ENCODE measurements around the gene SNRNP70. TPM values are rescaled to one million over a fixed set of nuclear protein-coding genes. Genes with fewer than 3 reads are reported as not detected.

The SNRNP70 gene
- total and polyA plus RNA-seq, 2 of the 13 experiments (the other 11 are each of a cell fraction or from before 2014, with no cell fraction given), result 150 to 210 TPM

GRCh38 chr19:49127674-49128544, 42.7 kb downstream of the SNRNP70 start (continued):
- TF ChIP-seq MXI1 (IDR thresholded peaks at IDR 0.05; ENCODE audit: borderline replicate concordance, low read depth, low read length), result peak; percentile 86; the same call in 2 of the 3 replicates
- TF ChIP-seq ATRX (CRISPR knock-in tag; IDR thresholded peaks at IDR 0.05; ENCODE audit: borderline replicate concordance), result peak; percentile 84; the same call in 1 of the 2 replicates
- TF ChIP-seq CREB1 (IDR thresholded peaks at IDR 0.05), result no peak
- TF ChIP-seq CREB1 (CRISPR knock-in tag; IDR thresholded peaks at IDR 0.05), result no peak
- TF ChIP-seq, protein P1, sequence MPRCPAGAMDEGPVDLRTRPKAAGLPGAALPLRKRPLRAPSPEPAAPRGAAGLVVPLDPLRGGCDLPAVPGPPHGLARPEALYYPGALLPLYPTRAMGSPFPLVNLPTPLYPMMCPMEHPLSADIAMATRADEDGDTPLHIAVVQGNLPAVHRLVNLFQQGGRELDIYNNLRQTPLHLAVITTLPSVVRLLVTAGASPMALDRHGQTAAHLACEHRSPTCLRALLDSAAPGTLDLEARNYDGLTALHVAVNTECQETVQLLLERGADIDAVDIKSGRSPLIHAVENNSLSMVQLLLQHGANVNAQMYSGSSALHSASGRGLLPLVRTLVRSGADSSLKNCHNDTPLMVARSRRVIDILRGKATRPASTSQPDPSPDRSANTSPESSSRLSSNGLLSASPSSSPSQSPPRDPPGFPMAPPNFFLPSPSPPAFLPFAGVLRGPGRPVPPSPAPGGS (CRISPR knock-in tag; IDR thresholded peaks at IDR 0.05), result peak; percentile 99
- peak; percentile 97 for TF ChIP-seq ZBTB7A (CRISPR knock-in tag; IDR thresholded peaks at IDR 0.05)
- peak; percentile 95 for TF ChIP-seq ETV6 (CRISPR knock-in tag; conservative IDR thresholded peaks at IDR 0.05)
- peak; percentile 50; the same call in 1 of the 2 replicates for TF ChIP-seq PAXIP1 (CRISPR knock-in tag; conservative IDR thresholded peaks at IDR 0.05)
- peak; percentile 96 for TF ChIP-seq THAP7 (CRISPR knock-in tag; IDR thresholded peaks at IDR 0.05)
- TF ChIP-seq ZNF614 (CRISPR knock-in tag; IDR thresholded peaks at IDR 0.05; ENCODE audit: borderline replicate concordance), result peak; percentile 95; the same call in 1 of the 2 replicates
- no peak for TF ChIP-seq PHB2 (IDR thresholded peaks at IDR 0.05; ENCODE audit: partially characterized antibody)
- 0 out of 2 replicates have a peak, but pooled peaks have one; percentile 63 for TF ChIP-seq RELA (CRISPR knock-in tag; IDR thresholded peaks at IDR 0.05)
- TF ChIP-seq, protein P2, sequence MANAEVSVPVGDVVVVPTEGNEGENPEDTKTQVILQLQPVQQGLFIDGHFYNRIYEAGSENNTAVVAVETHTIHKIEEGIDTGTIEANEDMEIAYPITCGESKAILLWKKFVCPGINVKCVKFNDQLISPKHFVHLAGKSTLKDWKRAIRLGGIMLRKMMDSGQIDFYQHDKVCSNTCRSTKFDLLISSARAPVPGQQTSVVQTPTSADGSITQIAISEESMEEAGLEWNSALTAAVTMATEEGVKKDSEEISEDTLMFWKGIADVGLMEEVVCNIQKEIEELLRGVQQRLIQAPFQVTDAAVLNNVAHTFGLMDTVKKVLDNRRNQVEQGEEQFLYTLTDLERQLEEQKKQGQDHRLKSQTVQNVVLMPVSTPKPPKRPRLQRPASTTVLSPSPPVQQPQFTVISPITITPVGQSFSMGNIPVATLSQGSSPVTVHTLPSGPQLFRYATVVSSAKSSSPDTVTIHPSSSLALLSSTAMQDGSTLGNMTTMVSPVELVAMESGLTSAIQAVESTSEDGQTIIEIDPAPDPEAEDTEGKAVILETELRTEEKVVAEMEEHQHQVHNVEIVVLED (CRISPR knock-in tag; IDR thresholded peaks at IDR 0.05; ENCODE audit: borderline replicate concordance), result peak; percentile 72
- peak; percentile 74; the same call in 1 of the 2 replicates for TF ChIP-seq KDM1A (CRISPR knock-in tag; IDR thresholded peaks at IDR 0.05)
- no peak for TF ChIP-seq GTF3A (CRISPR knock-in tag; conservative IDR thresholded peaks at IDR 0.05)
- TF ChIP-seq ZNF788 (CRISPR knock-in tag; IDR thresholded peaks at IDR 0.05; ENCODE audit: borderline replicate concordance), result peak; percentile 92; the same call in 1 of the 2 replicates
- TF ChIP-seq BRD4 (CRISPR knock-in tag; IDR thresholded peaks at IDR 0.05), result peak; percentile 79; the same call in 1 of the 2 replicates
- TF ChIP-seq ZNF678 (CRISPR knock-in tag; IDR thresholded peaks at IDR 0.05), result peak; percentile 98; the same call in 1 of the 2 replicates
- no peak for TF ChIP-seq AGO2 (optimal IDR thresholded peaks at IDR 0.05; ENCODE audit: low read depth, low read length)
- TF ChIP-seq, protein P3, sequence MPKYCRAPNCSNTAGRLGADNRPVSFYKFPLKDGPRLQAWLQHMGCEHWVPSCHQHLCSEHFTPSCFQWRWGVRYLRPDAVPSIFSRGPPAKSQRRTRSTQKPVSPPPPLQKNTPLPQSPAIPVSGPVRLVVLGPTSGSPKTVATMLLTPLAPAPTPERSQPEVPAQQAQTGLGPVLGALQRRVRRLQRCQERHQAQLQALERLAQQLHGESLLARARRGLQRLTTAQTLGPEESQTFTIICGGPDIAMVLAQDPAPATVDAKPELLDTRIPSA (CRISPR knock-in tag; IDR thresholded peaks at IDR 0.05; ENCODE audit: borderline replicate concordance), result no peak
